Nephron progenitor cell (in vitro differentiated cells): ENCODE measurements around the gene GRID2.

Experiments used
- DNase-seq: peaks from one replicate; pipeline ENCODE4 v3.0.0; 2021
- H3K27ac Mint-ChIP-seq: 2 replicates; pipeline ENCODE4 v1.8.0; 2021; ENCODE audit warnings: mild to moderate bottlenecking, moderate library complexity, mixed read lengths
- H3K27me3 Mint-ChIP-seq: 2 replicates; pipeline ENCODE4 v1.8.0; 2021; ENCODE audit warnings: mild to moderate bottlenecking, low read depth, mixed read lengths; ENCODE audit not compliant: poor library complexity
- H3K36me3 Mint-ChIP-seq: 2 replicates; pipeline ENCODE4 v1.8.0; 2021; ENCODE audit warnings: low read depth, mixed read lengths
- H3K4me1 Mint-ChIP-seq: 2 replicates; pipeline ENCODE4 v1.8.0; 2021; ENCODE audit warnings: mixed read lengths
- H3K4me3 Mint-ChIP-seq: 2 replicates; pipeline ENCODE4 v1.8.0; 2021; ENCODE audit warnings: mild to moderate bottlenecking, moderate library complexity, mixed read lengths
- H3K9me3 Mint-ChIP-seq: 2 replicates; pipeline ENCODE4 v1.8.0; 2021; ENCODE audit warnings: mild to moderate bottlenecking, moderate library complexity, mixed read lengths
- TF ChIP-seq, protein P1 (sequence below): fragments of 200-600 bp; sonication (generic); IDR thresholded peaks from 2 replicates; pipeline ENCODE4 v1.5.0; 2021; ENCODE audit warnings: antibody characterized with exemption

Gene GRID2

GRCh38 chr4:93116624-93117023, 812.9 kb downstream of the GRID2 start:
- H3K9me3 Mint-ChIP-seq, result no peaks in the 10 kb centered on the region
- no peak overlapping the region for H3K27ac Mint-ChIP-seq
- TF ChIP-seq, protein P1, sequence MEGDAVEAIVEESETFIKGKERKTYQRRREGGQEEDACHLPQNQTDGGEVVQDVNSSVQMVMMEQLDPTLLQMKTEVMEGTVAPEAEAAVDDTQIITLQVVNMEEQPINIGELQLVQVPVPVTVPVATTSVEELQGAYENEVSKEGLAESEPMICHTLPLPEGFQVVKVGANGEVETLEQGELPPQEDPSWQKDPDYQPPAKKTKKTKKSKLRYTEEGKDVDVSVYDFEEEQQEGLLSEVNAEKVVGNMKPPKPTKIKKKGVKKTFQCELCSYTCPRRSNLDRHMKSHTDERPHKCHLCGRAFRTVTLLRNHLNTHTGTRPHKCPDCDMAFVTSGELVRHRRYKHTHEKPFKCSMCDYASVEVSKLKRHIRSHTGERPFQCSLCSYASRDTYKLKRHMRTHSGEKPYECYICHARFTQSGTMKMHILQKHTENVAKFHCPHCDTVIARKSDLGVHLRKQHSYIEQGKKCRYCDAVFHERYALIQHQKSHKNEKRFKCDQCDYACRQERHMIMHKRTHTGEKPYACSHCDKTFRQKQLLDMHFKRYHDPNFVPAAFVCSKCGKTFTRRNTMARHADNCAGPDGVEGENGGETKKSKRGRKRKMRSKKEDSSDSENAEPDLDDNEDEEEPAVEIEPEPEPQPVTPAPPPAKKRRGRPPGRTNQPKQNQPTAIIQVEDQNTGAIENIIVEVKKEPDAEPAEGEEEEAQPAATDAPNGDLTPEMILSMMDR, result no peak
- H3K4me1 Mint-ChIP-seq, result no peaks in the 10 kb centered on the region
- peaks cover 3% of the 10 kb centered on the region for H3K27me3 Mint-ChIP-seq
- H3K36me3 Mint-ChIP-seq, result no peaks in the 10 kb centered on the region
- no peak overlapping the region for H3K4me3 Mint-ChIP-seq
- no peak for DNase-seq

DNA sequence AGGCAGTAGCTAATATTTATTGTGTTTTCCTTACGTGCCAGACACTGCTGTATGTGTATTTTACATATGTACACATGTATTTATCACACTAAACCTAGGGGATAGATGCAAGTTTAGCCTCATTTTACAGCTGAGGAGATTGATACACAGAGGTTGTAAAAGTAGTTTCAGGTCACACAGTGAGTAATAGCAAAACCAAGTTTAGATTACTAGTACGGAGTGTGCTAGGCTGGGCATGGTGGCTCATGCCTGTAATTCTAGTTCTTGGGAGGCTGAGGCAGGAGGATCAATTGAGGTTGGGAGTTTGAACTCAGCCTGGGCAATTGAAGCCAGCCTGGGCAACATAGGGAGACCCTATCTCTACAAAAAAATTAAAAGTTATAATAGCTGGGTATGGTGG, 823.7 kb downstream of the GRID2 start:
- Mint-ChIP-seq H3K27me3 (no peaks in the 10 kb centered on the region), H3K4me3 (no peak overlapping the region), H3K27ac (no peak overlapping the region), H3K9me3 (no peaks in the 10 kb centered on the region), H3K36me3 (no peaks in the 10 kb centered on the region), H3K4me1 (no peaks in the 10 kb centered on the region)
- TF ChIP-seq, protein P1, result no peak
- no peak for DNase-seq

GRCh38 chr4:93132631-93133030, 828.9 kb downstream of the GRID2 start:
- Mint-ChIP-seq H3K27me3 (no peaks in the 10 kb centered on the region), H3K9me3 (no peaks in the 10 kb centered on the region), H3K36me3 (no peaks in the 10 kb centered on the region), H3K27ac (no peak overlapping the region), H3K4me3 (no peak overlapping the region), H3K4me1 (no peaks in the 10 kb centered on the region)
- TF ChIP-seq, protein P1, result no peak
- DNase-seq, result no peak

- no peaks in the 10 kb centered on the region for H3K36me3 Mint-ChIP-seq
- peaks cover 20% of the 10 kb centered on the region for H3K4me1 Mint-ChIP-seq
- H3K4me3 Mint-ChIP-seq, result no peak overlapping the region
- TF ChIP-seq, protein P1, result no peak
- no peak for DNase-seq
- no peaks in the 10 kb centered on the region for H3K9me3 Mint-ChIP-seq
- no peaks in the 10 kb centered on the region for H3K27me3 Mint-ChIP-seq
- H3K27ac Mint-ChIP-seq, result no peak overlapping the region
These were observed 835.4 kb downstream of the GRID2 start for GRCh38 chr4:93139118-93139517.

GRCh38 chr4:93143902-93144301, 840.1 kb downstream of the GRID2 start:
- no peaks in the 10 kb centered on the region for H3K9me3 Mint-ChIP-seq
- DNase-seq, result no peak
- H3K4me3 Mint-ChIP-seq, result no peak overlapping the region
- H3K27me3 Mint-ChIP-seq, result no peaks in the 10 kb centered on the region
- TF ChIP-seq, protein P1, result no peak
- no peaks in the 10 kb centered on the region for H3K36me3 Mint-ChIP-seq
- no peak overlapping the region for H3K27ac Mint-ChIP-seq
- peaks cover 52% of the 10 kb centered on the region for H3K4me1 Mint-ChIP-seq

DNA sequence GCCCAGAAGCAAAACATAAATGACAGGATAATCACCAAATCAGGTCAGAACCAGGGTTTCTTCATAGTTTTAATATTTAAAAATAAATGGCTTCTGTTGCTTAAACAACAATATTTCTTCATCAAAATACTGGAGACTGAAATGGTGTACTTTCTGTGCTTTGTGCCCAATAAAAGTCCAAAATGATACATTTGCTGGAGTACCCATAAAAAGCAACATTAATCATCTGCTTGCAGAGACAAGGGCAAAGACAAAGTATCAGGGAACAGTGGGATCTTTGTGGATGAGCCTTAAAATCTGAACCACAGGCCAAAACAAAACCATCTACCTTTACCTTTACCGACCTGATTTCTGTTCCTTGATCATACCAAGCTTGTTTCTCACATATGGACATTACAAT, 840.9 kb downstream of the GRID2 start:
- TF ChIP-seq, protein P1, result no peak
- no peaks in the 10 kb centered on the region for H3K27me3 Mint-ChIP-seq
- peaks cover 45% of the 10 kb centered on the region for H3K4me1 Mint-ChIP-seq
- H3K27ac Mint-ChIP-seq, result no peak overlapping the region
- no peak overlapping the region for H3K4me3 Mint-ChIP-seq
- peaks cover 1% of the 10 kb centered on the region for H3K9me3 Mint-ChIP-seq
- no peak for DNase-seq
- H3K36me3 Mint-ChIP-seq, result no peaks in the 10 kb centered on the region
